Nephron progenitor cell (in vitro differentiated cells): ENCODE results near the gene IRF5.

Source experiments
- DNase-seq: peaks from one replicate; pipeline ENCODE4 v3.0.0; 2021
- H3K27ac Mint-ChIP-seq: 2 replicates; pipeline ENCODE4 v1.8.0; 2021; ENCODE audit warnings: mild to moderate bottlenecking, moderate library complexity, mixed read lengths
- H3K27me3 Mint-ChIP-seq: 2 replicates; pipeline ENCODE4 v1.8.0; 2021; ENCODE audit warnings: mild to moderate bottlenecking, low read depth, mixed read lengths; ENCODE audit not compliant: poor library complexity
- H3K36me3 Mint-ChIP-seq: 2 replicates; pipeline ENCODE4 v1.8.0; 2021; ENCODE audit warnings: low read depth, mixed read lengths
- H3K4me1 Mint-ChIP-seq: 2 replicates; pipeline ENCODE4 v1.8.0; 2021; ENCODE audit warnings: mixed read lengths
- H3K4me3 Mint-ChIP-seq: 2 replicates; pipeline ENCODE4 v1.8.0; 2021; ENCODE audit warnings: mild to moderate bottlenecking, moderate library complexity, mixed read lengths
- H3K9me3 Mint-ChIP-seq: 2 replicates; pipeline ENCODE4 v1.8.0; 2021; ENCODE audit warnings: mild to moderate bottlenecking, moderate library complexity, mixed read lengths
- CTCF ChIP-seq: fragments of 200-600 bp; sonication (generic); IDR thresholded peaks from 2 replicates; pipeline ENCODE4 v1.5.0; 2021; ENCODE audit warnings: antibody characterized with exemption

The IRF5 gene

GRCh38 chr7:128895320-128895719 lies 42.4 kb upstream of the IRF5 start:
- Mint-ChIP-seq H3K4me1 (no peaks in the 10 kb centered on the region), H3K4me3 (no peak overlapping the region), H3K9me3 (peaks cover 14% of the 10 kb centered on the region), H3K27me3 (peaks cover 9% of the 10 kb centered on the region), H3K27ac (no peak overlapping the region), H3K36me3 (peaks cover 40% of the 10 kb centered on the region)
- TF ChIP-seq CTCF, result no peak
- DNase-seq, result no peak

GRCh38 chr7:128899392-128899791 lies 38.3 kb upstream of the IRF5 start:
- Mint-ChIP-seq H3K4me1 (no peaks in the 10 kb centered on the region), H3K9me3 (peaks cover 25% of the 10 kb centered on the region), H3K36me3 (peaks cover 71% of the 10 kb centered on the region), H3K4me3 (no peak overlapping the region), H3K27me3 (no peaks in the 10 kb centered on the region), H3K27ac (no peak overlapping the region)
- TF ChIP-seq CTCF, result no peak
- DNase-seq, result no peak

GRCh38 chr7:128900237-128900636 lies 37.5 kb upstream of the IRF5 start:
- H3K27me3 Mint-ChIP-seq, result no peaks in the 10 kb centered on the region
- no peak for TF ChIP-seq CTCF
- DNase-seq, result no peak
- no peak overlapping the region for H3K27ac Mint-ChIP-seq
- H3K4me3 Mint-ChIP-seq, result no peak overlapping the region
- peaks cover 25% of the 10 kb centered on the region for H3K9me3 Mint-ChIP-seq
- no peaks in the 10 kb centered on the region for H3K4me1 Mint-ChIP-seq
- H3K36me3 Mint-ChIP-seq, result peaks cover 80% of the 10 kb centered on the region

- DNase-seq, result no peak
These were observed 34.8 kb upstream of the IRF5 start for GRCh38 chr7:128902761-128903585.

GRCh38 chr7:128903621-128904361 lies 33.9 kb upstream of the IRF5 start:
- no peak for DNase-seq
- H3K36me3 Mint-ChIP-seq, result peaks cover 67% of the 10 kb centered on the region
- no peak for TF ChIP-seq CTCF
- no peaks in the 10 kb centered on the region for H3K27me3 Mint-ChIP-seq
- no peak overlapping the region for H3K4me3 Mint-ChIP-seq
- H3K27ac Mint-ChIP-seq, result no peak overlapping the region
- H3K4me1 Mint-ChIP-seq, result peaks cover 12% of the 10 kb centered on the region
- peaks cover 20% of the 10 kb centered on the region for H3K9me3 Mint-ChIP-seq

More at GRCh38 chr7:128902761-128903585, 34.8 kb upstream of the IRF5 start:
- Mint-ChIP-seq H3K36me3 (peaks cover 73% of the 10 kb centered on the region), H3K27ac (no peak overlapping the region), H3K27me3 (no peaks in the 10 kb centered on the region), H3K4me3 (no peak overlapping the region), H3K4me1 (peaks cover 4% of the 10 kb centered on the region), H3K9me3 (peaks cover 25% of the 10 kb centered on the region)
- no peak for TF ChIP-seq CTCF
